ENCODE data around the gene CYB561D2. TPM values are rescaled to one million over a fixed set of nuclear protein-coding genes. Genes with fewer than 3 reads are reported as not detected.
A peak's percentile ranks its signal among the peaks of the same experiment; 100 is the strongest.

The CYB561D2 gene
- total RNA-seq, 1 donor from 2014 or later = 2.2 TPM

GRCh38 chr3:50373146-50374051 is 22.7 kb downstream of the CYB561D2 start:
- Histone ChIP-seq H3F3A (ENCODE audit: low read depth) (peaks cover 5% of the 10 kb centered on the region), H3K27ac (no peak overlapping the region), H2AFZ (replicated peaks) (no peak overlapping the region), H3K4me1 (peaks cover 32% of the 10 kb centered on the region), H3K36me3 (no peaks in the 10 kb centered on the region), H3K27me3 (no peaks in the 10 kb centered on the region), H3K9ac (no peak overlapping the region), H3K4me3 (no peak overlapping the region), H3K4me2 (peak overlapping the region; percentile 1), H3K79me2 (ENCODE audit: low read depth) (no peaks in the 10 kb centered on the region), H3K9me3 (ENCODE audit: low read depth) (no peaks in the 10 kb centered on the region), H4K20me1 (ENCODE audit: low read depth) (no peaks in the 10 kb centered on the region)
- peak overlapping the region; percentile 57 for H3K4me3 Mint-ChIP-seq
- peaks cover 13% of the 10 kb centered on the region for H3K27me3 Mint-ChIP-seq (ENCODE audit: insufficient read depth, low read depth)
- H3K36me3 Mint-ChIP-seq = no peaks in the 10 kb centered on the region
- H3K27ac Mint-ChIP-seq = peak overlapping the region; percentile 93
- H3K4me1 Mint-ChIP-seq = peaks cover 46% of the 10 kb centered on the region
- H3K9me3 Mint-ChIP-seq = no peaks in the 10 kb centered on the region
- peak; percentile 53 for DNase-seq (ENCODE audit: low spot score)
- TF ChIP-seq EZH2 (IDR thresholded peaks at IDR 0.05) = no peak
- TF ChIP-seq EZH2phosphoT487 (IDR thresholded peaks at IDR 0.05) = no peak

DNA sequence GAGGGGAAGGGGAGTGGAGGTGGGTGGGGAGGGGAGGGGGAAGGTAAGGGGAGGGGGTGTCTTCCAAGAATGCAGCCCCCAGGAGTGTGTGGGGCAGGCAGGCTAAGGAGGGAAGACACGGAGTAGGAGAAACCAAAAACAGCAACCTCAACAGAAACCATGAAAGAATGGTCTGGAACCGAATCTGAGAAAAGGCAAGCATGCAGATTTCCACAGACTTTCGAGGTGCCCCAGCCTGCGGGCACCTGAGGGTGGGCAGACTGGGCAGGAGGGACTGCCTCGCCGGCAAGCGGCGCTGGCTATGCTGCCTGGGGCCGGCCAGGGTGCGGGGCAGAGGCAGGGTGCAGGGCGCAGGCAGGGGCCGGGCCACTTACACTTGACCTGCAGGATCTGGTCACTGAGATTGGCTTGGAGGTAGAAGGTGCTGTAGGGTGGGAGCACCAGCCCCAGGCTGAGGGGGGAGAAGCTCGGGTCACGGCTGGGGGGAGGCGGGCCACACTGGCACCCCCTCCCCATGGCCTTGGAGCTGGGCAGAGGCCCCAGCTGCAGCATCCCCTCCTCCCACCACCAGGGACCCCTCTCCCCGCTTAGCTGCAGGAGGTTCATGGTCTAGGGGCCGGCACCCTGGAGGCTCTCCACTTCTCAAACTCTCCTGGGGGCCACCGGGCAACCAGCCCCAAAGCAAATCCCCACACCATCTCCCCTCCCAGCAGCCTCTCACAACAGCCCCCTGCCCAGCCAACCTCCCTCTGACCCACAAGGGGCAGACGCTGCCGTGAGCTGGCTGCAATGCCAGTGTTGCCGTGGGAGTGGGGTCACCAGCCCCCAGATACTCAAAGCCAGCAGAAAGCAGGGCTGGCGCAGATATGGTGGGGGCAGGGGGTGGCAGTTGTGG is 23.9 kb downstream of the CYB561D2 start:
- Histone ChIP-seq H3K9me3 (ENCODE audit: low read depth) (no peaks in the 10 kb centered on the region), H3F3A (ENCODE audit: low read depth) (peaks cover 5% of the 10 kb centered on the region), H4K20me1 (ENCODE audit: low read depth) (no peaks in the 10 kb centered on the region), H3K79me2 (ENCODE audit: low read depth) (no peaks in the 10 kb centered on the region), H2AFZ (replicated peaks) (no peak overlapping the region), H3K36me3 (no peaks in the 10 kb centered on the region), H3K27me3 (no peaks in the 10 kb centered on the region), H3K4me3 (no peak overlapping the region), H3K27ac (no peak overlapping the region), H3K4me1 (peaks cover 32% of the 10 kb centered on the region), H3K4me2 (peak overlapping the region; percentile 27), H3K9ac (no peak overlapping the region)
- TF ChIP-seq, protein P1, sequence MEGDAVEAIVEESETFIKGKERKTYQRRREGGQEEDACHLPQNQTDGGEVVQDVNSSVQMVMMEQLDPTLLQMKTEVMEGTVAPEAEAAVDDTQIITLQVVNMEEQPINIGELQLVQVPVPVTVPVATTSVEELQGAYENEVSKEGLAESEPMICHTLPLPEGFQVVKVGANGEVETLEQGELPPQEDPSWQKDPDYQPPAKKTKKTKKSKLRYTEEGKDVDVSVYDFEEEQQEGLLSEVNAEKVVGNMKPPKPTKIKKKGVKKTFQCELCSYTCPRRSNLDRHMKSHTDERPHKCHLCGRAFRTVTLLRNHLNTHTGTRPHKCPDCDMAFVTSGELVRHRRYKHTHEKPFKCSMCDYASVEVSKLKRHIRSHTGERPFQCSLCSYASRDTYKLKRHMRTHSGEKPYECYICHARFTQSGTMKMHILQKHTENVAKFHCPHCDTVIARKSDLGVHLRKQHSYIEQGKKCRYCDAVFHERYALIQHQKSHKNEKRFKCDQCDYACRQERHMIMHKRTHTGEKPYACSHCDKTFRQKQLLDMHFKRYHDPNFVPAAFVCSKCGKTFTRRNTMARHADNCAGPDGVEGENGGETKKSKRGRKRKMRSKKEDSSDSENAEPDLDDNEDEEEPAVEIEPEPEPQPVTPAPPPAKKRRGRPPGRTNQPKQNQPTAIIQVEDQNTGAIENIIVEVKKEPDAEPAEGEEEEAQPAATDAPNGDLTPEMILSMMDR (IDR thresholded peaks at IDR 0.05) = no peak
- TF ChIP-seq EZH2 (IDR thresholded peaks at IDR 0.05) (no peak), EZH2phosphoT487 (IDR thresholded peaks at IDR 0.05) (no peak)
- Mint-ChIP-seq H3K27me3 (ENCODE audit: insufficient read depth, low read depth) (peaks cover 12% of the 10 kb centered on the region), H3K9me3 (no peaks in the 10 kb centered on the region), H3K36me3 (no peaks in the 10 kb centered on the region), H3K4me3 (peak overlapping the region; percentile 75), H3K27ac (peak overlapping the region; percentile 96), H3K4me1 (peaks cover 44% of the 10 kb centered on the region)
- DNase-seq (ENCODE audit: low spot score) = peak; percentile 52

- H3K4me3 ChIP-seq = no peak overlapping the region
- Mint-ChIP-seq H3K27ac (peak overlapping the region; percentile 72), H3K4me1 (peaks cover 47% of the 10 kb centered on the region), H3K27me3 (ENCODE audit: insufficient read depth, low read depth) (peaks cover 12% of the 10 kb centered on the region), H3K9me3 (no peaks in the 10 kb centered on the region), H3K4me3 (peak overlapping the region; percentile 48), H3K36me3 (no peaks in the 10 kb centered on the region)
- H3K9ac ChIP-seq = no peak overlapping the region
- H3K27me3 ChIP-seq = no peaks in the 10 kb centered on the region
- peaks cover 5% of the 10 kb centered on the region for H3F3A ChIP-seq (ENCODE audit: low read depth)
- H2AFZ ChIP-seq (replicated peaks) = no peak overlapping the region
- no peaks in the 10 kb centered on the region for H3K9me3 ChIP-seq (ENCODE audit: low read depth)
- peak; percentile 50 for DNase-seq (ENCODE audit: low spot score)
- TF ChIP-seq EZH2 (IDR thresholded peaks at IDR 0.05) (no peak), EZH2phosphoT487 (IDR thresholded peaks at IDR 0.05) (no peak)
- TF ChIP-seq, protein P1 (IDR thresholded peaks at IDR 0.05) = peak; percentile 48
- no peaks in the 10 kb centered on the region for H4K20me1 ChIP-seq (ENCODE audit: low read depth)
- no peaks in the 10 kb centered on the region for H3K36me3 ChIP-seq
- no peaks in the 10 kb centered on the region for H3K79me2 ChIP-seq (ENCODE audit: low read depth)
- H3K4me1 ChIP-seq = peaks cover 32% of the 10 kb centered on the region
- no peak overlapping the region for H3K27ac ChIP-seq
- peak overlapping the region; percentile 27 for H3K4me2 ChIP-seq
Observed at GRCh38 chr3:50375258-50375931, 24.7 kb downstream of the CYB561D2 start.
